ENCODE results near the gene ZNF668. TPM values are rescaled to one million over a fixed set of nuclear protein-coding genes. Genes with fewer than 3 reads are reported as not detected.

Gene ZNF668
- total and polyA plus RNA-seq, 5 donors from 2014 or later: 6.4 to 16.8 (median 7.7) TPM

DNA sequence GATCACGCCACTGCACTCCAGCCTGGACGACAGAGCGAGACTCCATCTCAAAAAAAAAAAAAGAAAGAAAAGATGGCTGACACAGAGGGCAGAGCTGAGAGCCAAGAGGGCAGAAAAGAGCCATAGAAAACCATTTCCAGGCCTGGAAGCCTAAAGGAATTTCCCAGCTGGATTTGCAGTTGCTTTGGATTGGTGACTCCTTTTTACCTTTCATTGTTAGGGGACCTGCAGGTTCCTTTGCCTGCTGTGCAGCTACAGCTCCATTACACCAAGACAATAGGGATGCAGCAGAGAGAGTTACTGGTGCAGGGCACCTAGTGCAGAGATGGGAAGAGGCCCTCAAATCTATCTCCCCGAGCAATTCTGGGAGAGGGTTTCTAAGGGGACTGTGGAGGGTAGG lies 18.4 kb downstream of the ZNF668 start:
- no peak overlapping the region for H3K4me3 Mint-ChIP-seq
- Histone ChIP-seq H3K4me1 (ENCODE audit: control insufficient read depth, insufficient read depth, low read length, poor library complexity, severe bottlenecking) (no peaks in the 10 kb centered on the region), H3K36me3 (ENCODE audit: control insufficient read depth, insufficient read depth, low read length) (no peaks in the 10 kb centered on the region), H3K4me3 (ENCODE audit: low read depth, low read length) (no peak overlapping the region), H3K27me3 (ENCODE audit: control insufficient read depth, insufficient read depth, low read length) (no peaks in the 10 kb centered on the region), H3K27ac (ENCODE audit: insufficient read depth, low read length, poor library complexity, severe bottlenecking) (no peak overlapping the region), H3K9me3 (ENCODE audit: control insufficient read depth in 2 of 2, low read length in 2 of 2) (no peaks in the 10 kb centered on the region)
- no peak for ATAC-seq (ENCODE audit: low read depth in 2 of 2)
- no peaks in the 10 kb centered on the region for H3K27me3 Mint-ChIP-seq
- no peak overlapping the region for H3K27ac Mint-ChIP-seq
- H3K4me1 Mint-ChIP-seq: peaks cover 0 to 2% (median 0%) of the 10 kb centered on the region in 4 donors
- DNase-seq: no peak
- H3K9me3 Mint-ChIP-seq: no peaks in the 10 kb centered on the region
- H3K36me3 Mint-ChIP-seq: peaks cover 8% of the 10 kb centered on the region

- H3K27ac ChIP-seq (ENCODE audit: insufficient read depth, low read length, poor library complexity, severe bottlenecking): no peak overlapping the region
- H3K36me3 Mint-ChIP-seq: peaks cover 4% of the 10 kb centered on the region
- H3K27me3 Mint-ChIP-seq: no peaks in the 10 kb centered on the region
- no peak overlapping the region for H3K27ac Mint-ChIP-seq
- no peaks in the 10 kb centered on the region for H3K9me3 Mint-ChIP-seq
- H3K4me3 ChIP-seq (ENCODE audit: low read depth, low read length): no peak overlapping the region
- no peaks in the 10 kb centered on the region for H3K9me3 ChIP-seq (ENCODE audit: control insufficient read depth in 2 of 2, low read length in 2 of 2)
- H3K36me3 ChIP-seq (ENCODE audit: control insufficient read depth, insufficient read depth, low read length): no peaks in the 10 kb centered on the region
- H3K4me3 Mint-ChIP-seq: no peak overlapping the region
- ATAC-seq (ENCODE audit: low read depth in 2 of 2) (no peak), DNase-seq (no peak)
- no peaks in the 10 kb centered on the region for H3K27me3 ChIP-seq (ENCODE audit: control insufficient read depth, insufficient read depth, low read length)
- H3K4me1 Mint-ChIP-seq: peaks cover 0 to 2% (median 0%) of the 10 kb centered on the region in 4 donors
- H3K4me1 ChIP-seq (ENCODE audit: control insufficient read depth, insufficient read depth, low read length, poor library complexity, severe bottlenecking): no peaks in the 10 kb centered on the region
These were observed 21.9 kb downstream of the ZNF668 start for GRCh38 chr16:31052114-31052513.

DNA sequence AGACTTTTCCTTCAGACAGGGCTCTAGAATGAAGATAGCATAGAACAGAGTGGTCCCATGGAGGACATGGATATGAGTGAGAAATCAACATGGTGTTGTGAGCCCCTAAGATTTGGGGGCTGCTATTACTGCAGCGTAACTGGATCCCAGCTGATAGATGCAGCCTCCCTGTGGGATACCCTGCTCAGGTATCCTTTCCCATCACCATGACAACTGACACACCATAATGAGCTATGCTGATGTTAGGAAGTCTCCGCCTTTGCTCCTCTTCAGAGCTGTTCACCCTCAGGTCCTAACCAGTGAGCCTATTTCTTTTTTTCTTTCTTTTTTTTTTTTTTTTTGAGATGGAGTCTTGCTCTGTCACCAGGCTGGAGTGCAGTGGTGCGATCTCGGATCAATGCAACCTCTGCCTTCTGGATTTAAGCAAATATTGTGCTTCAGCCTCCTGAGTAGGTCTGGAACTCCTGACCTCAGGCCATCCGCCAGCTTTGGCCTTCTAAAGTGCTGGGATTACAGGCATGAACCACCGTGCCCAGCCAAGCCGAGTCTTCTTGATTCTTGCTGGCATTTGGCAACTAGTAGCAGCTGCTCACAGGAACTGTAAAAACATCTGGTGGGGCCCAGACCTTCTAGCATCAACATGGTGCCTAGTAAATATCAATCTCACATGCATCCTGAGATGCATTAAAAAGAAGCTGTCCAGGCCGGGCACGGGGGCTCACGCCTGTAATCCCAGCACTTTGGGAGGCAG lies 23.6 kb downstream of the ZNF668 start:
- H3K27me3 ChIP-seq (ENCODE audit: control insufficient read depth, insufficient read depth, low read length): no peaks in the 10 kb centered on the region
- H3K4me1 ChIP-seq (ENCODE audit: control insufficient read depth, insufficient read depth, low read length, poor library complexity, severe bottlenecking): no peaks in the 10 kb centered on the region
- Mint-ChIP-seq H3K4me3 (no peak overlapping the region), H3K36me3 (no peaks in the 10 kb centered on the region), H3K9me3 (peaks cover 0 to 1% (median 0%) of the 10 kb centered on the region in 7 donors), H3K27me3 (peaks cover 5% of the 10 kb centered on the region), H3K4me1 (peaks cover 0 to 6% (median 3%) of the 10 kb centered on the region in 4 donors), H3K27ac (no peak overlapping the region)
- no peak overlapping the region for H3K4me3 ChIP-seq (ENCODE audit: low read depth, low read length)
- no peak for ATAC-seq (ENCODE audit: low read depth in 2 of 2)
- H3K27ac ChIP-seq (ENCODE audit: insufficient read depth, low read length, poor library complexity, severe bottlenecking): no peak overlapping the region
- H3K36me3 ChIP-seq (ENCODE audit: control insufficient read depth, insufficient read depth, low read length): no peaks in the 10 kb centered on the region
- no peak for DNase-seq
- no peaks in the 10 kb centered on the region for H3K9me3 ChIP-seq (ENCODE audit: control insufficient read depth in 2 of 2, low read length in 2 of 2)

DNA sequence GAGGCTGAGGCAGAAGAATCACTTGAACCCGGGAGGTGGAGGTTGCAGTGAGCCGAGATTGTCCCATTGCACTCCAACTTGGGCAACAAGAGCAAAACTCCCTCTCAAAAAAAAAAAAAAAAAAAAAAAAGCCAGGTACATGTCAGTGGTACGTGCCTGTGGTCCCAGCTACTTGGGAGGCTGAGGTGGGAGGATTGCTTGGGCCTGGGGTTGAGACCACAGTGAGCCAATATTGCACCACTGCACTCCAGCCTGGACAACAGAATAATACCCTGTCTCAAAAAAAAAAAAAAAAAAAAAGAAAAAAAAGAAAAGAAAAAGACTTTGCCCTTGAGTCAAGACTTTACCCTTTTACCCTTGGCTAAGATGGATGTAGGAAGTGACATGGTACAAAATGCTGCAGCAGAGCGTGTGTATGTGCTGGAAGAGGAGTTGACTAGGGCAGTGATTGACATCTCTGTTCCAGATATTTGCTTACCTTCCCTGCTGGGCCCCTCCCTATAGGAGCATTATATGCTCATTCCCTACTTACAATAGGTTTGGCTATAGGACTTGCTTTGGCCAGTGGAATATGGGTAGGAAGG lies 30.1 kb downstream of the ZNF668 start:
- no peak overlapping the region for H3K27ac Mint-ChIP-seq
- ATAC-seq (ENCODE audit: low read depth in 2 of 2): no peak
- no peak for DNase-seq
- Histone ChIP-seq H3K36me3 (ENCODE audit: control insufficient read depth, insufficient read depth, low read length) (peaks cover 16% of the 10 kb centered on the region), H3K27ac (ENCODE audit: insufficient read depth, low read length, poor library complexity, severe bottlenecking) (no peak overlapping the region), H3K27me3 (ENCODE audit: control insufficient read depth, insufficient read depth, low read length) (no peaks in the 10 kb centered on the region), H3K4me1 (ENCODE audit: control insufficient read depth, insufficient read depth, low read length, poor library complexity, severe bottlenecking) (no peaks in the 10 kb centered on the region), H3K9me3 (ENCODE audit: control insufficient read depth in 2 of 2, low read length in 2 of 2) (no peaks in the 10 kb centered on the region), H3K4me3 (ENCODE audit: low read depth, low read length) (no peak overlapping the region)
- peaks cover 0 to 1% (median 0%) of the 10 kb centered on the region in 7 donors for H3K9me3 Mint-ChIP-seq
- H3K4me1 Mint-ChIP-seq: peaks cover 0 to 6% (median 2%) of the 10 kb centered on the region in 4 donors
- peaks cover 9% of the 10 kb centered on the region for H3K27me3 Mint-ChIP-seq
- H3K36me3 Mint-ChIP-seq: peaks cover 5% of the 10 kb centered on the region
- no peak overlapping the region for H3K4me3 Mint-ChIP-seq

DNA sequence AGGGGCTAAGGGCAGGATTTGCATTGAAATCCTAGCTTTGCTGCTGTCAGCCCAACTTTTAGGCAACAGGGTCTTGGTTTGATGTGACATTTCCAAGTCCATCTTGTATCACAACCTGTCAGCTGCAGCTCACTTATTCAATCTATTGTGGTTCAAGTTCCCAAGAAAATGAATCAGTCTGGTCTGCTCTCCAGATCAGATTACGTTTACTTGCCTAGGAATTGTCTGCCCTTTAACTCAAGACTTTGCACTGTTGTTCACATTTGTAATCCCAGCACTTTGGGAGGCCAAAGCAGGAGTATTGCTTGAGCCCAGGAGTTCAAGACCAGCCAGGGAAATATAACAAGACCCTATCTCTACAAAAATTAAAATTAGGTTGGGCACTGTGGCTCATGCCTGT lies 30.7 kb downstream of the ZNF668 start:
- H3K36me3 Mint-ChIP-seq: peaks cover 10% of the 10 kb centered on the region
- no peak overlapping the region for H3K27ac Mint-ChIP-seq
- no peaks in the 10 kb centered on the region for H3K9me3 ChIP-seq (ENCODE audit: control insufficient read depth in 2 of 2, low read length in 2 of 2)
- no peaks in the 10 kb centered on the region for H3K4me1 ChIP-seq (ENCODE audit: control insufficient read depth, insufficient read depth, low read length, poor library complexity, severe bottlenecking)
- H3K27ac ChIP-seq (ENCODE audit: insufficient read depth, low read length, poor library complexity, severe bottlenecking): no peak overlapping the region
- ATAC-seq (ENCODE audit: low read depth in 2 of 2) (no peak), DNase-seq (no peak)
- no peak overlapping the region for H3K4me3 Mint-ChIP-seq
- peaks cover 0 to 1% (median 0%) of the 10 kb centered on the region in 7 donors for H3K9me3 Mint-ChIP-seq
- no peaks in the 10 kb centered on the region for H3K27me3 ChIP-seq (ENCODE audit: control insufficient read depth, insufficient read depth, low read length)
- no peak overlapping the region for H3K4me3 ChIP-seq (ENCODE audit: low read depth, low read length)
- peaks cover 21% of the 10 kb centered on the region for H3K36me3 ChIP-seq (ENCODE audit: control insufficient read depth, insufficient read depth, low read length)
- H3K27me3 Mint-ChIP-seq: peaks cover 9% of the 10 kb centered on the region
- H3K4me1 Mint-ChIP-seq: peaks cover 0 to 6% (median 2%) of the 10 kb centered on the region in 4 donors

DNA sequence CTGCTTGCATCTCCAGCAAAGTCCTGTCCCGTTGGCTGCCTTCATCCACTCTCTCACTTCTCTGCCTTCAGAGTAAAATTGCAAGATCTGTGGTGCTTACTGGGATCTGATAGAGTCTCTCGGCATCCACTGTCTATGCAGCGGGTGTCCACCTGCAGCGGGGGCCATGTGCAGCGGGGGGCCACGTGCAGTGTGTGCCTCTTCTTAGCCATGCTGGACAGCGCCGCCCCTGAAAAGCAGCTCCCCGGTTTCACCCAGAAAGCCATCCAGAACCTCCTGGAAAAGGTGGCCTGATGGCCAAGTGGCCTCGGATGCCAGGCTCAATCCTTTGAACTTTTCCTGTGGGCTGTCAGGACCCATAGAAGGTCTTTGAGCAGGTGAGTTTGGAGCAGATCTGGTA lies 31.2 kb downstream of the ZNF668 start:
- H3K36me3 ChIP-seq (ENCODE audit: control insufficient read depth, insufficient read depth, low read length): peaks cover 23% of the 10 kb centered on the region
- Mint-ChIP-seq H3K4me1 (peaks cover 0 to 6% (median 2%) of the 10 kb centered on the region in 4 donors), H3K27ac (no peak overlapping the region), H3K27me3 (peaks cover 9% of the 10 kb centered on the region), H3K4me3 (no peak overlapping the region), H3K36me3 (peaks cover 10% of the 10 kb centered on the region), H3K9me3 (peaks cover 0 to 1% (median 0%) of the 10 kb centered on the region in 7 donors)
- no peaks in the 10 kb centered on the region for H3K9me3 ChIP-seq (ENCODE audit: control insufficient read depth in 2 of 2, low read length in 2 of 2)
- H3K27me3 ChIP-seq (ENCODE audit: control insufficient read depth, insufficient read depth, low read length): no peaks in the 10 kb centered on the region
- DNase-seq (no peak), ATAC-seq (ENCODE audit: low read depth in 2 of 2) (no peak)
- H3K4me1 ChIP-seq (ENCODE audit: control insufficient read depth, insufficient read depth, low read length, poor library complexity, severe bottlenecking): no peaks in the 10 kb centered on the region
- no peak overlapping the region for H3K4me3 ChIP-seq (ENCODE audit: low read depth, low read length)
- no peak overlapping the region for H3K27ac ChIP-seq (ENCODE audit: insufficient read depth, low read length, poor library complexity, severe bottlenecking)

- H3K27me3 ChIP-seq (ENCODE audit: control insufficient read depth, insufficient read depth, low read length): no peaks in the 10 kb centered on the region
- H3K27me3 Mint-ChIP-seq: peaks cover 4% of the 10 kb centered on the region
- peaks cover 6% of the 10 kb centered on the region for H3K4me1 ChIP-seq (ENCODE audit: control insufficient read depth, insufficient read depth, low read length, poor library complexity, severe bottlenecking)
- H3K4me3 Mint-ChIP-seq: peak overlapping the region in 1 of 4 donors; percentile 44
- no peaks in the 10 kb centered on the region for H3K9me3 ChIP-seq (ENCODE audit: control insufficient read depth in 2 of 2, low read length in 2 of 2)
- no peak overlapping the region for H3K4me3 ChIP-seq (ENCODE audit: low read depth, low read length)
- no peak overlapping the region for H3K27ac ChIP-seq (ENCODE audit: insufficient read depth, low read length, poor library complexity, severe bottlenecking)
- DNase-seq (no peak), ATAC-seq (ENCODE audit: low read depth in 2 of 2) (no peak)
- H3K36me3 Mint-ChIP-seq: peaks cover 15% of the 10 kb centered on the region
- H3K9me3 Mint-ChIP-seq: no peaks in the 10 kb centered on the region
- H3K36me3 ChIP-seq (ENCODE audit: control insufficient read depth, insufficient read depth, low read length): peaks cover 29% of the 10 kb centered on the region
- no peak overlapping the region for H3K27ac Mint-ChIP-seq
- peaks cover 0 to 18% (median 4%) of the 10 kb centered on the region in 4 donors for H3K4me1 Mint-ChIP-seq
These were observed 35.0 kb downstream of the ZNF668 start for GRCh38 chr16:31038993-31039392.

Data from CD4-positive, CD25-positive, alpha-beta regulatory T cell (primary cell).